Thoracic aorta (tissue), 2 donors: ENCODE data around the gene OR2L13. TPM values are rescaled to one million over a fixed set of nuclear protein-coding genes. Genes with fewer than 3 reads are reported as not detected.

ENCODE experiments used
- ATAC-seq: fragments of 150-250 bp; one replicate; pipeline ENCODE4 v1.8.0; 2017; ENCODE audit warnings: low read depth; ENCODE audit not compliant: insufficient number of reproducible peaks, low FRiP score
- DNase-seq: peaks from one replicate; pipeline ENCODE4 v3.0.0-alpha.2; 2020; ENCODE audit warnings: low spot score
- H3K27ac ChIP-seq, 2 donors: fragments of 200-600 bp; sonication (generic); 1 replicate in 1 of 2; 2 replicates in 1 of 2; pipeline ENCODE4 v1.5.1; 2016; ENCODE audit warnings: mild to moderate bottlenecking in 2 of 2, moderate library complexity in 2 of 2
- H3K27me3 ChIP-seq: fragments of 200-600 bp; sonication (generic); replicated peaks from 2 replicates; pipeline ENCODE4 v1.6.0; 2016; ENCODE audit warnings: mild to moderate bottlenecking; ENCODE audit not compliant: insufficient read depth
- H3K36me3 ChIP-seq: fragments of 200-600 bp; sonication (generic); one replicate; pipeline ENCODE4 v1.5.1; 2016
- H3K4me1 ChIP-seq, 2 donors: fragments of 200-600 bp; sonication (generic); 1 replicate in 1 of 2; 2 replicates in 1 of 2; pipeline versions ENCODE4 v1.5.1 to v1.6.0; 2016; ENCODE audit warnings: low read depth in 2 of 2, mild to moderate bottlenecking in 1 of 2; ENCODE audit not compliant: control insufficient read depth in 1 of 2
- H3K4me3 ChIP-seq: fragments of 200-600 bp; sonication (generic); 2 replicates; pipeline ENCODE4 v1.5.1; 2016; ENCODE audit warnings: mild to moderate bottlenecking
- H3K9me3 ChIP-seq: fragments of 200-600 bp; sonication (generic); 2 replicates; pipeline ENCODE4 v1.5.1; 2016
- total RNA-seq, 2 donors: library from RNA; depleted of rRNA; stranded (reverse); fragments of >200 nt; gene quantifications; one replicate each; pipeline versions ENCODE4 v1.1.0 to v1.2.3, GENCODE V29; 2016
- TF ChIP-seq, protein P1 (sequence below): fragments of 200-600 bp; sonication (generic); IDR thresholded peaks from one replicate; pipeline ENCODE4 v1.5.1; 2019; ENCODE audit warnings: antibody characterized with exemption

Gene OR2L13
- total RNA-seq, 2 donors from 2014 or later = not detected

DNA sequence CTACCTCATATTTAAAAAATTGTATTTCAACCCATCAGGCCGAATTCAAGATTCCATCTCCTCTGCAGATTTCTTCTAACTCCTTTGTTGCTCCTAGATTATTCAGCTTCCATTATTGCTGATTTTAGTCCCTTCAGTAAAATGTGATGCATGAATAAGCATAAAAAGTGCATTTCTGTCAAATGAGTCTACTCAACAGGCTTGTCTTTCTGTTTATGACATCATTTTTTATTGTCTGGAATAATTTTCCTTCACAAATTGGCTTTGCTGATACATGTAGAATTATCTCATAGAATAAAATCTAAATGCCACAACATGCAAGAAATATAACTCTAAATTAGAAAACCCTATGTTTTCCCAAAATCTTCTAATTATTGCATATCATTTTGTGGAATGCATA is 48.3 kb downstream of the OR2L13 start:
- DNase-seq (no peak), ATAC-seq (no peak)

DNA sequence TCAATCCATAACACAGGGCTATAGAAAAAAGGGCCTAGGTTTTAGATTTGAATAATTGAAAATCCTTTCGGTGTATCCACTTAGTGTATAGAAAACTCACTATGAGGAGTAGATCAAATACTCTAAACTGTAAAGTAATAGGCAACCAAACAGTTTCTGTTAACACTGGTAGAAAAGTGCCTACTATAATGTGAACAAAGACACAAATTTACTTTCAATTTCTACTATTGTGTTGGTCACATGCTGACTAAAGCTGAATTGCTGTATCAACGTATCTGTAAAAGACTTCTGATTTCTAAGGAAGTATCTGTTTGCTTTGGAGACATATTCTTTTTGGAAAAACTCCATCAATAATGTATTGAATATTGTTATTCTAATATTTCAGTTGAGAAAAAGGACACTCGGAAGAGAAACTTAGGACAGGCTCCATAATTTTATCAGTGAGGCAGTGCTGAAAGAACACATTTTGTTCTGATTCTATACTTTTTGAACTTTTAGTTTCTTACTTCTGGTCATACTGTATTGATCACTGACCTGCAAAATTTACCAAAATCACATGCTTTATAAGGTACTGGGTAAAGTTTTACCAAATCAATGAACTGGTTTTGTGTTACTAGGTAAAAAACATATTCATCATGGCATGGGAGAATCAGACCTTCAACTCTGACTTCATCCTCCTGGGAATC is 49.7 kb downstream of the OR2L13 start, which contains the start of gene OR2M5:
Gene OR2M5, plus strand, starts transcription at position 636 of the 686 bp plus-strand sequence. Its CDS starts 0 bp downstream, at position 636.
- H3K4me1 ChIP-seq = no peaks in the 10 kb centered on the region
- DNase-seq (no peak), ATAC-seq (no peak)
- no peak within 1 kb of the TSS for H3K4me3 ChIP-seq
- no peaks in the 10 kb centered on the region for H3K27me3 ChIP-seq
- H3K27ac ChIP-seq = no peak within 1 kb of the TSS
- H3K9me3 ChIP-seq = no peaks in the 10 kb centered on the region
- TF ChIP-seq, protein P1, sequence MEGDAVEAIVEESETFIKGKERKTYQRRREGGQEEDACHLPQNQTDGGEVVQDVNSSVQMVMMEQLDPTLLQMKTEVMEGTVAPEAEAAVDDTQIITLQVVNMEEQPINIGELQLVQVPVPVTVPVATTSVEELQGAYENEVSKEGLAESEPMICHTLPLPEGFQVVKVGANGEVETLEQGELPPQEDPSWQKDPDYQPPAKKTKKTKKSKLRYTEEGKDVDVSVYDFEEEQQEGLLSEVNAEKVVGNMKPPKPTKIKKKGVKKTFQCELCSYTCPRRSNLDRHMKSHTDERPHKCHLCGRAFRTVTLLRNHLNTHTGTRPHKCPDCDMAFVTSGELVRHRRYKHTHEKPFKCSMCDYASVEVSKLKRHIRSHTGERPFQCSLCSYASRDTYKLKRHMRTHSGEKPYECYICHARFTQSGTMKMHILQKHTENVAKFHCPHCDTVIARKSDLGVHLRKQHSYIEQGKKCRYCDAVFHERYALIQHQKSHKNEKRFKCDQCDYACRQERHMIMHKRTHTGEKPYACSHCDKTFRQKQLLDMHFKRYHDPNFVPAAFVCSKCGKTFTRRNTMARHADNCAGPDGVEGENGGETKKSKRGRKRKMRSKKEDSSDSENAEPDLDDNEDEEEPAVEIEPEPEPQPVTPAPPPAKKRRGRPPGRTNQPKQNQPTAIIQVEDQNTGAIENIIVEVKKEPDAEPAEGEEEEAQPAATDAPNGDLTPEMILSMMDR = no peak
- no peaks in the 10 kb centered on the region for H3K36me3 ChIP-seq

More for the DNA sequence above, 48.3 kb downstream of the OR2L13 start:
- TF ChIP-seq, protein P1 = no peak
- Histone ChIP-seq H3K4me1 (no peaks in the 10 kb centered on the region), H3K4me3 (no peak overlapping the region), H3K9me3 (no peaks in the 10 kb centered on the region), H3K36me3 (no peaks in the 10 kb centered on the region), H3K27me3 (no peaks in the 10 kb centered on the region), H3K27ac (no peak overlapping the region)

Other genes with a start within 250 kb of the OR2L13 start
- under 1 TPM; 0.14 to 0.99 TPM for gene TRIM58, start 238.0 kb upstream of the OR2L13 start, total RNA-seq
- gene OR2W3, start 199.6 kb upstream of the OR2L13 start, total RNA-seq = not detected
- gene OR2T8, start 174.9 kb upstream of the OR2L13 start, total RNA-seq = not detected
- gene OR2AJ1, start 170.3 kb upstream of the OR2L13 start, total RNA-seq = not detected
- gene OR2L8, start 146.3 kb upstream of the OR2L13 start, total RNA-seq = not detected
- gene OR2AK2, start 130.0 kb upstream of the OR2L13 start, total RNA-seq = not detected
- gene OR2L5, start 81.5 kb upstream of the OR2L13 start, total RNA-seq = not detected
- gene OR2L2, start 65.1 kb upstream of the OR2L13 start, total RNA-seq = not detected
- gene OR2L3, start 48.3 kb upstream of the OR2L13 start, total RNA-seq = not detected
- not detected for gene OR2M5, start 50.0 kb downstream of the OR2L13 start, total RNA-seq
- not detected for gene OR2M2, start 79.6 kb downstream of the OR2L13 start, total RNA-seq
- not detected for gene OR2M3, start 102.1 kb downstream of the OR2L13 start, total RNA-seq
- not detected for gene OR2M4, start 136.2 kb downstream of the OR2L13 start, total RNA-seq
- not detected for gene OR2T33, start 182.8 kb downstream of the OR2L13 start, total RNA-seq
- gene OR2T12, start 208.2 kb downstream of the OR2L13 start, total RNA-seq = not detected
- gene OR2M7, start 229.4 kb downstream of the OR2L13 start, total RNA-seq = not detected